22Rv1 (cell line): ENCODE results near the gene LYVE1.
A peak's percentile ranks its signal among the peaks of the same experiment; 100 is the strongest.

Experiments used
- H3K27ac ChIP-seq: fragments of 450-650 bp; 2 replicates; pipeline ENCODE4 v1.5.1; 2017
- CTCF ChIP-seq: fragments of 450-650 bp; IDR thresholded peaks from 2 replicates; pipeline ENCODE4 v1.5.1; 2017; ENCODE audit warnings: mild to moderate bottlenecking
- ZFX ChIP-seq: fragments of 450-650 bp; IDR thresholded peaks from 2 replicates; pipeline ENCODE4 v1.6.1; 2017; ENCODE audit warnings: antibody characterized with exemption, borderline replicate concordance

The LYVE1 gene

GRCh38 chr11:10518891-10519290 lies 49.6 kb downstream of the LYVE1 start:
- H3K27ac ChIP-seq: peak overlapping the region; percentile 35
- TF ChIP-seq ZFX: no peak
- TF ChIP-seq CTCF: no peak

GRCh38 chr11:10518123-10518522 lies 50.3 kb downstream of the LYVE1 start:
- TF ChIP-seq CTCF (no peak), ZFX (no peak)
- no peak overlapping the region for H3K27ac ChIP-seq

GRCh38 chr11:10515418-10515817 lies 53.0 kb downstream of the LYVE1 start:
- H3K27ac ChIP-seq: no peak overlapping the region
- TF ChIP-seq CTCF: no peak
- TF ChIP-seq ZFX: no peak

GRCh38 chr11:10514709-10515108 lies 53.8 kb downstream of the LYVE1 start:
- TF ChIP-seq CTCF (no peak), ZFX (no peak)
- H3K27ac ChIP-seq: no peak overlapping the region

GRCh38 chr11:10514202-10514601 lies 54.3 kb downstream of the LYVE1 start:
- no peak overlapping the region for H3K27ac ChIP-seq
- TF ChIP-seq CTCF: peak; percentile 48
- TF ChIP-seq ZFX: no peak

GRCh38 chr11:10511181-10511621 lies 57.3 kb downstream of the LYVE1 start:
- TF ChIP-seq ZFX (no peak), CTCF (no peak)
- H3K27ac ChIP-seq: no peak overlapping the region
